K562 (cell line): ENCODE measurements around the gene TMCO4. TPM values are rescaled to one million over a fixed set of nuclear protein-coding genes. Genes with fewer than 3 reads are reported as not detected.

ENCODE experiments used
- ATAC-seq: fragments of 200-7000 bp; cut with Tn5 transposase; 3 replicates; pipeline ENCODE4 v1.9.1; 2020; ENCODE audit warnings: moderate library complexity
- BruUV-seq: library from RNA; stranded (reverse); fragments of 400-500 nt; replicated peaks from 2 replicates; lab custom pipeline; 2021; lab: Mats Ljungman, UMichigan
- CTCF ChIA-PET: fragments of 300-600 bp; formaldehyde crosslinking; extraction: SDS; loops from one replicate; lab custom pipeline; 2021; ENCODE audit warnings: low intra/inter-chr PET ratio; lab: Yijun Ruan, JAX
- POLR2A ChIA-PET: fragments of 300-600, 350-650 bp; sonication (Branson Sonifier 250); formaldehyde crosslinking; extraction: SDS; loops from one replicate; lab custom pipeline; 2021; ENCODE audit warnings: antibody characterized with exemption, inconsistent platforms; lab: Yijun Ruan, JAX
- DNase-seq, 4 experiments: peaks; one replicate each; pipeline versions ENCODE4 v3.0.0 to v3.0.0-alpha.2; 2011 to 2018; ENCODE audit warnings: low spot score in 3 of 4, mixed read lengths in 3 of 4; ENCODE audit errors: extremely low read depth in 1 of 4
- FAIRE-seq: peaks from 2 replicates; lab custom pipeline; 2011; peaks lifted over from hg19 to GRCh38; lab: Jason Lieb, UNC
- H2AFZ ChIP-seq: 2 replicates; pipeline ENCODE4 v1.6.0; 2011; ENCODE audit warnings: low read depth, low read length, control low read depth, inconsistent platforms
- H3K27ac ChIP-seq: fragments of 200-600 bp; 3 replicates; pipeline ENCODE4 v1.8.0; 2011; ENCODE audit warnings: low read depth, mild to moderate bottlenecking, control low read depth, inconsistent platforms, low read length, moderate library complexity, mixed read lengths; ENCODE audit errors: extremely low read depth
- H3K27me3 ChIP-seq, 2 experiments: fragments of 300-600 bp in 1 of 2; 2 replicates in 1 of 2; 3 replicates in 1 of 2; pipeline versions ENCODE4 v1.6.0 to v1.8.0; 2011; ENCODE audit warnings: inconsistent platforms in 2 of 2, low read length in 2 of 2, mild to moderate bottlenecking in 1 of 2, mixed read lengths in 1 of 2, moderate library complexity in 1 of 2; ENCODE audit not compliant: control insufficient read depth in 2 of 2, insufficient read depth in 2 of 2
- H3K36me3 ChIP-seq: fragments of 300-600 bp; 3 replicates; pipeline ENCODE4 v1.8.0; 2011; ENCODE audit warnings: mild to moderate bottlenecking, low read length, inconsistent platforms; ENCODE audit not compliant: control insufficient read depth, insufficient read depth
- H3K4me1 ChIP-seq, 2 experiments: fragments of 200-600 bp in 1 of 2; replicated peaks in 1 of 2; 2 replicates in 1 of 2; 3 replicates in 1 of 2; pipeline versions ENCODE4 v1.5.1 to v1.8.0; 2011; ENCODE audit warnings: inconsistent platforms in 2 of 2, low read length in 2 of 2, mild to moderate bottlenecking in 1 of 2, mixed read lengths in 1 of 2, moderate library complexity in 1 of 2; ENCODE audit not compliant: control insufficient read depth in 2 of 2, insufficient read depth in 2 of 2
- H3K4me2 ChIP-seq: 2 replicates; pipeline ENCODE4 v1.6.1; 2011; ENCODE audit warnings: low read length, control low read depth, inconsistent platforms, mixed read lengths; ENCODE audit not compliant: insufficient read depth
- H3K4me3 ChIP-seq: fragments of 200-600 bp; sonication (generic), shearing (Covaris generic); 2 replicates; pipeline ENCODE4 v1.5.1; 2016; ENCODE audit warnings: control low read depth, inconsistent platforms
- H3K79me2 ChIP-seq: fragments of 200-600 bp; 3 replicates; pipeline ENCODE4 v1.8.0; 2011; ENCODE audit warnings: low read length, inconsistent platforms; ENCODE audit not compliant: control insufficient read depth, insufficient read depth
- H3K9ac ChIP-seq, 2 experiments: 2 replicates each; pipeline versions ENCODE4 v1.6.0 to v1.6.1; 2011; ENCODE audit warnings: low read depth in 2 of 2, low read length in 2 of 2, control low read depth in 1 of 2, inconsistent platforms in 1 of 2, mild to moderate bottlenecking in 1 of 2, mixed read lengths in 1 of 2; ENCODE audit not compliant: insufficient read depth in 1 of 2
- H3K9me1 ChIP-seq: one replicate; pipeline ENCODE4 v1.6.0; 2011; ENCODE audit warnings: inconsistent platforms, mild to moderate bottlenecking, low read length, moderate library complexity; ENCODE audit not compliant: control insufficient read depth, insufficient read depth
- H3K9me3 ChIP-seq: replicated peaks from 2 replicates; pipeline ENCODE4 v1.5.1; 2011; ENCODE audit warnings: low read depth, low read length, inconsistent platforms; ENCODE audit not compliant: control insufficient read depth, insufficient read depth
- H4K20me1 ChIP-seq: replicated peaks from 2 replicates; pipeline ENCODE4 v1.6.1; 2011; ENCODE audit warnings: low read length, inconsistent platforms, mixed read lengths; ENCODE audit not compliant: control insufficient read depth, insufficient read depth
- BRF1 ChIP-seq: IDR thresholded peaks from 3 replicates; pipeline ENCODE4 v1.6.1; 2011; ENCODE audit warnings: borderline replicate concordance, mild to moderate bottlenecking; ENCODE audit not compliant: insufficient read length; ENCODE audit errors: extremely low read depth
- CBFB ChIP-seq: sonication (generic); formaldehyde crosslinking; IDR thresholded peaks from 2 replicates; pipeline ENCODE4 v1.4.0; 2020; ENCODE audit warnings: mild to moderate bottlenecking, missing genetic modification reagents
- EP400 ChIP-seq: fragments of 450-650 bp; IDR thresholded peaks from 2 replicates; pipeline ENCODE4 v1.6.1; 2017; ENCODE audit warnings: antibody characterized with exemption, mild to moderate bottlenecking, moderate library complexity
- NCOR1 ChIP-seq: fragments of 450-650 bp; IDR thresholded peaks from 2 replicates; pipeline ENCODE4 v1.6.1; 2016; ENCODE audit warnings: mild to moderate bottlenecking, moderate library complexity
- NR2F6 ChIP-seq: fragments of 450-650 bp; formaldehyde crosslinking; IDR thresholded peaks from 2 replicates; pipeline ENCODE4 v1.4.0; 2020; ENCODE audit warnings: mild to moderate bottlenecking
- PRPF4 ChIP-seq: fragments of 200-400 bp; formaldehyde crosslinking; IDR thresholded peaks from one replicate; pipeline ENCODE4 v1.6.1; 2017; ENCODE audit warnings: low read length, low read depth, mild to moderate bottlenecking; ENCODE audit not compliant: insufficient read depth, poor library complexity, severe bottlenecking
- RAD51 ChIP-seq: fragments of 450-650 bp; IDR thresholded peaks from 2 replicates; pipeline ENCODE4 v1.7.1; 2016; ENCODE audit warnings: low read depth, mild to moderate bottlenecking, borderline replicate concordance
- RBM17 ChIP-seq: fragments of 200-400 bp; formaldehyde crosslinking; IDR thresholded peaks from 2 replicates; pipeline ENCODE4 v1.6.1; 2017; ENCODE audit warnings: low read depth, mild to moderate bottlenecking, low read length, borderline replicate concordance
- SP2 ChIP-seq: IDR thresholded peaks from 2 replicates; pipeline ENCODE4 v1.6.1; 2011; ENCODE audit warnings: mild to moderate bottlenecking, low read depth, low read length, moderate library complexity; ENCODE audit not compliant: poor library complexity, severe bottlenecking; ENCODE audit errors: extremely low read depth
- SRSF9 ChIP-seq: fragments of 200-400 bp; formaldehyde crosslinking; IDR thresholded peaks from 2 replicates; pipeline ENCODE4 v1.6.1; 2017; ENCODE audit warnings: low read depth, low read length, borderline replicate concordance
- TAF15 ChIP-seq: fragments of 200-400 bp; formaldehyde crosslinking; IDR thresholded peaks from 2 replicates; pipeline ENCODE4 v1.6.1; 2017; ENCODE audit warnings: mild to moderate bottlenecking, low read depth, low read length, moderate library complexity
- TOE1 ChIP-seq, 2 experiments: fragments of 450-650 bp in 1 of 2; sonication (generic) in 1 of 2; formaldehyde crosslinking in 1 of 2; IDR thresholded peaks; 2 replicates each; pipeline versions ENCODE4 v1.7.1 to v1.8.0; 2016 to 2022; ENCODE audit warnings: borderline replicate concordance in 2 of 2, mild to moderate bottlenecking in 2 of 2, antibody characterized with exemption in 1 of 2, inconsistent platforms in 1 of 2, low read depth in 1 of 2, missing genetic modification reagents in 1 of 2, moderate library complexity in 1 of 2
- ZNF57 ChIP-seq: fragments of 450-650 bp; formaldehyde crosslinking; IDR thresholded peaks from 2 replicates; pipeline ENCODE4 v1.4.0; 2020; ENCODE audit warnings: mild to moderate bottlenecking, moderate library complexity
- WGBS: fragments of 100-300 bp; shearing (Covaris generic); methylation state at CpG from one replicate; pipeline ENCODE4 v1.1.6; 2016; ENCODE audit warnings: low coverage, mixed read lengths; ENCODE audit not compliant: insufficient coverage; ENCODE audit errors: missing lambda C conversion rate; 5-methylcytosine and 5-hydroxymethylcytosine counted together
- in situ Hi-C: fragments of 300-500 bp; cut with MboI; formaldehyde crosslinking; loops from 4 replicates; pipeline ENCODE4 v1.15.0; 2018; ENCODE audit warnings: inconsistent platforms, mixed read lengths
- intact Hi-C: fragments of 100-400 bp; cut with micrococcal nuclease; formaldehyde crosslinking; loops from 2 replicates; pipeline ENCODE4 v1.14.2; 2022
- polyA plus RNA-seq, 8 experiments: library from polyadenylated mRNA; depleted of rRNA in 4 of 8; stranded (reverse) in 5 of 8; unstranded in 3 of 8; fragments of >200 nt; fragmentation: Nextera tagmentation in 2 of 8; fragmentation: Illumina TruSeq in 1 of 8; extraction: Ambion mirVana in 2 of 8; extraction: Trizol in 1 of 8; gene quantifications; 2 replicates each; pipeline versions ENCODE4 v1.2.1 to v1.2.3, GENCODE V29; 2011 to 2014; ENCODE audit warnings: inconsistent platforms in 1 of 8, missing spikeins in 1 of 8
- total RNA-seq, 7 experiments: library from RNA; depleted of rRNA in 6 of 7; stranded (reverse); fragments of >200 nt in 6 of 7; fragmentation: Illumina TruSeq in 2 of 7; extraction: Trizol in 2 of 7; gene quantifications; 2 replicates each; pipeline versions ENCODE4 v1.2.1 to v1.2.3, GENCODE V29; 2011 to 2021; ENCODE audit warnings: low replicate concordance in 1 of 7
- TF ChIP-seq, protein P1 (sequence below): fragments of 250-450 bp; sonication (Bioruptor Pico); IDR thresholded peaks from 2 replicates; pipeline ENCODE4 v1.6.1; 2021; ENCODE audit warnings: mild to moderate bottlenecking
- TF ChIP-seq, protein P2 (sequence below): fragments of 450-650 bp; formaldehyde crosslinking; IDR thresholded peaks from 2 replicates; pipeline ENCODE4 v1.4.0; 2022; ENCODE audit warnings: mild to moderate bottlenecking, moderate library complexity

The TMCO4 gene
- total and polyA plus RNA-seq, 9 of the 15 experiments (the other 6 are each of a cell fraction or from before 2014, with no cell fraction given): 0.06 to 2.1 (median 1.2) TPM

DNA sequence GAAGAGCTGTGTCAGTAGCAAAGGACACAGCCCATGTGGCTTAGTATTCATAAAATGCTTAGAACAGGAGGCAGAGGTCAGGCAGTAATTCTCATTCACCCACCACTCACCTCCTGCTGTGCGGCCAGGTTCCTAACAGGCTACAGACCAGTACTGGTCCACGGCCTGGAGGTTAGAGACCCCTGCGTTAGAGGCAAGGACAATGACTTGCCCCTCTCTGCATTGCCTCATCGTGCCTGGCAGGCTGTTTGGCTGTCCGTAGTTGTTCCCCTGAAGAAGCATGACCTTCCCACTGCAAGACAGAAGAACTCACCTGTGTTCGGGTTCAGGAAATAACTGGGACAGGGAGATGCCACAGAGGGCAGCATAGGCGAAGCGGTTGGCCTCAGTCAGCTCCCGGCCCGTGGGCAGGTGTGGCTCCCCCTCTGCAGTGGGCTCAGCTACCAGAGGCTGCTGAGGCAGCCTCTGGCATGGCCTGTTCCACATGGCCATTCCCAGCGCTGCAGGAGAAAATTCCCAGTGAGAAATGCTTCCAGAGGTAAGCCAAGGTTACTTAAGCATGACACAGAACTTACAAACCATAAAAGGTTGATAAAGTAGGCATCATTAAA is 19.3 kb downstream of the TMCO4 start:
- CTCF ChIA-PET: interaction anchor here (0.6 kb wide), 1 partner anchor 15 kb away, joined by 4 read pairs; no protein-coding TSS in a partner anchor
- BruUV-seq: no TSS peak
- ATAC-seq (no peak), FAIRE-seq (no peak), DNase-seq (no peak)
- in situ Hi-C loops (no loop called here), intact Hi-C loops (no loop called here)
- H3K4me1 ChIP-seq: no peaks in the 10 kb centered on the region
- no peak overlapping the region for H3K27ac ChIP-seq
- no peak overlapping the region for H3K4me3 ChIP-seq
- H3K27me3 ChIP-seq: peaks cover 13 to 38% of the 10 kb centered on the region in 2 experiments; a peak in 4 of 5 replicates
- POLR2A ChIA-PET: no interaction called here
- H3K4me2 ChIP-seq: no peak overlapping the region
- H3K9me1 ChIP-seq: no peaks in the 10 kb centered on the region
- no peaks in the 10 kb centered on the region for H3K79me2 ChIP-seq
- TF ChIP-seq, protein P1, sequence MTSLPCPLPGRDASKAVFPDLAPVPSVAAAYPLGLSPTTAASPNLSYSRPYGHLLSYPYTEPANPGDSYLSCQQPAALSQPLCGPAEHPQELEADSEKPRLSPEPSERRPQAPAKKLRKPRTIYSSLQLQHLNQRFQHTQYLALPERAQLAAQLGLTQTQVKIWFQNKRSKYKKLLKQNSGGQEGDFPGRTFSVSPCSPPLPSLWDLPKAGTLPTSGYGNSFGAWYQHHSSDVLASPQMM (CRISPR knock-in tag): no peak
- no peak for TF ChIP-seq BRF1
- no peak for TF ChIP-seq RAD51
- TF ChIP-seq SRSF9: no peak
- no peak for TF ChIP-seq TOE1 (IDR thresholded peaks at IDR 0.05; ENCODE audit: borderline replicate concordance)
- TF ChIP-seq TOE1 (CRISPR knock-in tag; IDR thresholded peaks at IDR 0.05; ENCODE audit: borderline replicate concordance, low read depth): no peak
- no peak for TF ChIP-seq EP400
- no peak for TF ChIP-seq ZNF57 (CRISPR knock-in tag)
- no peak for TF ChIP-seq TAF15
- no peak for TF ChIP-seq PRPF4
- TF ChIP-seq NR2F6 (CRISPR knock-in tag): no peak
- TF ChIP-seq RBM17: no peak
- TF ChIP-seq, protein P2, sequence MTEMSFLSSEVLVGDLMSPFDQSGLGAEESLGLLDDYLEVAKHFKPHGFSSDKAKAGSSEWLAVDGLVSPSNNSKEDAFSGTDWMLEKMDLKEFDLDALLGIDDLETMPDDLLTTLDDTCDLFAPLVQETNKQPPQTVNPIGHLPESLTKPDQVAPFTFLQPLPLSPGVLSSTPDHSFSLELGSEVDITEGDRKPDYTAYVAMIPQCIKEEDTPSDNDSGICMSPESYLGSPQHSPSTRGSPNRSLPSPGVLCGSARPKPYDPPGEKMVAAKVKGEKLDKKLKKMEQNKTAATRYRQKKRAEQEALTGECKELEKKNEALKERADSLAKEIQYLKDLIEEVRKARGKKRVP (CRISPR knock-in tag): no peak
- no peak for TF ChIP-seq NCOR1
- no peak for TF ChIP-seq CBFB (CRISPR knock-in tag)
- TF ChIP-seq SP2: no peak
- no peak overlapping the region for H3K9ac ChIP-seq
- H3K36me3 ChIP-seq: no peaks in the 10 kb centered on the region
- no peaks in the 10 kb centered on the region; the same call in 1 of the 2 replicates for H4K20me1 ChIP-seq
- WGBS: 8% methylated on average over 11 of the region's 11 CpGs
- H3K9me3 ChIP-seq: no peaks in the 10 kb centered on the region
- no peak overlapping the region for H2AFZ ChIP-seq
